Osteoblast (primary cell): Measurements from ENCODE around the gene MRRF. TPM values are rescaled to one million over a fixed set of nuclear protein-coding genes. Genes with fewer than 3 reads are reported as not detected.
"Not testable (repeated sequence)": the region's sequence is repeated elsewhere in the genome, so short reads cannot be mapped to it uniquely, and the experiment has no call there.

Experiments used
- DNase-seq: peaks from one replicate; pipeline ENCODE4 v3.0.0; 2011; ENCODE audit warnings: low spot score, mixed read lengths; ENCODE audit not compliant: insufficient read length; ENCODE audit errors: missing footprints
- H2AFZ ChIP-seq: 2 replicates; pipeline ENCODE4 v1.6.0; 2011; ENCODE audit warnings: mild to moderate bottlenecking, low read length
- H3K27ac ChIP-seq: 2 replicates; pipeline ENCODE4 v1.5.1; 2011; ENCODE audit warnings: mild to moderate bottlenecking, low read depth, low read length, moderate library complexity
- H3K27me3 ChIP-seq: 2 replicates; pipeline ENCODE4 v1.6.0; 2012; ENCODE audit warnings: mild to moderate bottlenecking, control low read depth, inconsistent platforms, low read length, moderate library complexity; ENCODE audit not compliant: insufficient read depth
- H3K36me3 ChIP-seq: 2 replicates; pipeline ENCODE4 v1.5.1; 2011; ENCODE audit warnings: mild to moderate bottlenecking, low read length, control low read depth, moderate library complexity; ENCODE audit not compliant: insufficient read depth
- H3K4me1 ChIP-seq: 2 replicates; pipeline ENCODE4 v1.5.1; 2011; ENCODE audit warnings: mild to moderate bottlenecking, low read length, control low read depth, moderate library complexity; ENCODE audit not compliant: insufficient read depth
- H3K4me2 ChIP-seq: 2 replicates; pipeline ENCODE4 v1.6.0; 2011; ENCODE audit warnings: mild to moderate bottlenecking, low read length; ENCODE audit not compliant: insufficient read depth
- H3K4me3 ChIP-seq: fragments of 200-600 bp; sonication (generic); 3 replicates; pipeline ENCODE4 v1.5.1; 2012; ENCODE audit warnings: mild to moderate bottlenecking, low read length, inconsistent platforms; ENCODE audit not compliant: insufficient read depth
- H3K79me2 ChIP-seq: 2 replicates; pipeline ENCODE4 v1.6.0; 2012; ENCODE audit warnings: mild to moderate bottlenecking, low read length, control low read depth, inconsistent platforms; ENCODE audit not compliant: insufficient read depth
- H3K9me3 ChIP-seq: 2 replicates; pipeline ENCODE4 v1.5.1; 2011; ENCODE audit warnings: low read depth, low read length, control low read depth
- H4K20me1 ChIP-seq: 2 replicates; pipeline ENCODE4 v1.6.0; 2012; ENCODE audit warnings: mild to moderate bottlenecking, low read length, control low read depth; ENCODE audit not compliant: insufficient read depth
- CTCF ChIP-seq: IDR thresholded peaks from 2 replicates; pipeline ENCODE4 v1.5.1; 2011; ENCODE audit warnings: mild to moderate bottlenecking, low read depth, low read length, moderate library complexity; ENCODE audit errors: extremely low read depth
- total RNA-seq: library from RNA; depleted of rRNA; stranded (reverse); fragments of >200 nt; gene quantifications from 2 replicates; pipeline ENCODE4 v1.2.3, GENCODE V29; 2012

The MRRF gene
- total RNA-seq, 1 donor: 35.8 TPM

- no peak overlapping the region for H3K4me3 ChIP-seq
- peaks cover 4% of the 10 kb centered on the region for H4K20me1 ChIP-seq
- no peak overlapping the region for H3K27ac ChIP-seq
- H3K4me1 ChIP-seq: no peaks in the 10 kb centered on the region
- H3K79me2 ChIP-seq: no peaks in the 10 kb centered on the region
- no peak overlapping the region for H2AFZ ChIP-seq
- TF ChIP-seq CTCF: no peak
- peaks cover 34% of the 10 kb centered on the region for H3K36me3 ChIP-seq
- H3K9me3 ChIP-seq: no peaks in the 10 kb centered on the region
- DNase-seq: peak; percentile 58
- no peak overlapping the region for H3K4me2 ChIP-seq
- H3K27me3 ChIP-seq: no peaks in the 10 kb centered on the region
Measured at GRCh38 chr9:122325124-122325523, 60.4 kb downstream of the MRRF start.

- H3K4me2 ChIP-seq: no peak overlapping the region
- H3K36me3 ChIP-seq: peaks cover 34% of the 10 kb centered on the region
- no peaks in the 10 kb centered on the region for H4K20me1 ChIP-seq
- no peaks in the 10 kb centered on the region for H3K27me3 ChIP-seq
- H3K79me2 ChIP-seq: no peaks in the 10 kb centered on the region
- no peaks in the 10 kb centered on the region for H3K9me3 ChIP-seq
- no peak overlapping the region for H2AFZ ChIP-seq
- H3K4me1 ChIP-seq: no peaks in the 10 kb centered on the region
- TF ChIP-seq CTCF: no peak
- DNase-seq: no peak
- no peak overlapping the region for H3K4me3 ChIP-seq
- H3K27ac ChIP-seq: no peak overlapping the region
Measured at GRCh38 chr9:122327175-122327574, 62.5 kb downstream of the MRRF start.

GRCh38 chr9:122329597-122329996, 64.9 kb downstream of the MRRF start:
- Histone ChIP-seq H3K4me3 (no peak overlapping the region), H4K20me1 (no peaks in the 10 kb centered on the region), H3K36me3 (peaks cover 10% of the 10 kb centered on the region), H3K27me3 (no peaks in the 10 kb centered on the region), H3K4me1 (peaks cover 3% of the 10 kb centered on the region), H3K9me3 (no peaks in the 10 kb centered on the region), H2AFZ (no peak overlapping the region), H3K79me2 (no peaks in the 10 kb centered on the region), H3K27ac (no peak overlapping the region), H3K4me2 (no peak overlapping the region)
- DNase-seq: no peak
- no peak for TF ChIP-seq CTCF

GRCh38 chr9:122330466-122330865, 65.8 kb downstream of the MRRF start:
- H4K20me1 ChIP-seq, H3K36me3 ChIP-seq, H2AFZ ChIP-seq, H3K27ac ChIP-seq, H3K4me3 ChIP-seq, H3K9me3 ChIP-seq, DNase-seq, H3K4me1 ChIP-seq, H3K27me3 ChIP-seq, H3K4me2 ChIP-seq, H3K79me2 ChIP-seq: not testable (repeated sequence)
